Stimulated activated CD4-positive, alpha-beta T cell treated with anti-CD3 and anti-CD28 coated beads, Interleukin-4, amount 100 ng/mL, for 4 hours (primary cell): ENCODE data around the gene MAPK4.
"Not testable (repeated sequence)": the region's sequence is repeated elsewhere in the genome, so short reads cannot be mapped to it uniquely, and the experiment has no call there.

Experiments
- DNase-seq, 2 experiments: peaks; one replicate each; pipeline ENCODE4 v3.0.0-alpha.2; 2020

The MAPK4 gene

DNA sequence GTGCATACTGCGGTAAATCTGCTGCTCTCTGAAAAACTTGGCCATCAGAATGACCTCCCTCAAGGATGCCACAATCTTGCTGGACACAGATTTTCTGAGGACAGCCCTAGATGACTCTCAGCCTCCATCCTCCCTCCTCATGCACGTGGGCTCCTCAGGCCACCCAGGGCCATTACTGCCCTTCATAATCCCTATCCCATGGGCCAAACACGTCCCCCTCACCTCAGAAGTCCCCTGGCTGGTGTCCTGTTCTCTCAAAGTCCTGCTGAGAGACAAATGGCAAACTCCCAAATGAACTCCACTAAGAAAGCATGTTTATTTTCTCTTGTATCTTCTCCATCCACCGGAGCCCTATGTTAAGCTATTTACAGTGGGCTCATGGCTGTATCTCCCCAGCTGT is 134.3 kb downstream of the MAPK4 start:
- DNase-seq = no peak

DNA sequence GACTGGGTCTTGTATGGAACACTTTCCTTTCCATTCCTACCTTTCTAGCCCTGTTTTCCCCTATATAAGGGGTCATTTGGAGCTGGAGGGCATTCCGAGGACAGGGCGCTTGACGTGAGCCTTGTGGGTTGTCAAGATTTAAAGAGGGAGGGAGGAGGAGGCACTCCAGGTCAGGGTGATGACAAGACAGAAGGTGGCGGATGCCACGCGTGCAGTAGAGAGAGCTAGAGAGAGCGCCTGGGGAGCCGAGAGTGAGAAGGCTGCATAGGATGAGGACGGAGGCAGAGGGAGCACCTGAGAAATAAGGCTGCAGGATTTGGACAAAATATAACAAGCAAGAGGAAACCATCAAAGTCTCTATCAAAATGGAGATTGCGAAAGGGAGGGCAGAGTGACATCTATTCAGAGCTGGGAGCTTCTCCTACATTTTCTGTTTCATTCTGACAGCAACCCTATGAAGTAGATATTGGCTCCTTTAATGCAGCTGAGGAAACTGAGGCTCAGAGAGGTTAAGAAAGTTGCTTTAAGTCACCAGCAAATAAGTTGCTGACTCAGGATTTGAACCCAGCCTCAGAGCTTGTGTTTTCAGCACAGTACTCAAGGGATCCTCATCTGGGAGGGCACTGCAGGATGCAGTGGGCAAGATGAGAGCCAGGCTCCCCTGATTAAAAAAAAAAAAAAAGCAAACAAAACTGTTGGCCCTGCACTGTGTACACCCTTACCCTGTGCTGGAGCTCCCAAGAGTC is 135.7 kb downstream of the MAPK4 start:
- no peak for DNase-seq

GRCh38 chr18:50696436-50696835 is 136.5 kb downstream of the MAPK4 start:
- DNase-seq = no peak

- no peak for DNase-seq
Observed at GRCh38 chr18:50696929-50697328, 137.0 kb downstream of the MAPK4 start.

DNA sequence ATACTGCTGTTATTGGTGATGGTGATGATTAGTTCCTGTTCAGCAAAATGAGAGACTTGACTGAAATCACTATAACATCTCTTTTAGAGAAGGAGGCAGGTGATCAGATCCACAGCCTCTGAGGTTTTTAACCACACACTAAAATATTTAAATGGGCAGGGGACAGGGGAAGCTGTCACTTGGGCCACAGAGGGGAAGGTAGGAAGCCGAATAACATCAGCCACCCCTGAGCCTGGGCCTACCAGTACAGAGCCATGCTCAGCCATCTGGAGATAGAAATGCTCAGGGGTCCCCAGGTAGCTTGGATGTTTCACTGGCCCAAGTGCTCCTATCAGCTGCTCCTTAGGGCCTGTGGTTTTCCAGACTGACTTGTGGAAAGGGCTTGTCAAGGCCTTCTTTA is 137.6 kb downstream of the MAPK4 start:
- no peak for DNase-seq

- DNase-seq = no peak
Observed at GRCh38 chr18:50700245-50701165, 140.6 kb downstream of the MAPK4 start.

GRCh38 chr18:50704357-50704940 is 144.6 kb downstream of the MAPK4 start:
- DNase-seq = no peak

DNA sequence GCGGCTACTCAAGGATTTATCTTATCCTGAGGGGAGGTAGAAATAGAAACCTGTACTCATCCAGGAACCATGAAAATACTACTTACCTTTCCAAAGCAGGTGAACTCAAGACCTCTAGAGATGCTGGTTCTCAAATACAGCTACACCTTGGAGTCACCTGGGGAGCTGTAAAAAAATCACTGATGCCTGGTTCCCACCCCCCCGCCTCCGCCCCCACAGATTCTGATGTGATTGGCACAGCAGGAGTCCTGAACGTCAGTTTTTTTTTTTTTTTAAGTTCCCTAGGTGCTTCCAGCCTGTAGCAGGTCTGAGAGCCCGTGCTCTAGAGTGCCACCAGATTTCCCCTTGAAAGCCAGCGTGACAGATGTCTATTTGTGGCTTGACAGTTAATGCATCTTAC is 146.3 kb downstream of the MAPK4 start:
- DNase-seq = no peak

DNA sequence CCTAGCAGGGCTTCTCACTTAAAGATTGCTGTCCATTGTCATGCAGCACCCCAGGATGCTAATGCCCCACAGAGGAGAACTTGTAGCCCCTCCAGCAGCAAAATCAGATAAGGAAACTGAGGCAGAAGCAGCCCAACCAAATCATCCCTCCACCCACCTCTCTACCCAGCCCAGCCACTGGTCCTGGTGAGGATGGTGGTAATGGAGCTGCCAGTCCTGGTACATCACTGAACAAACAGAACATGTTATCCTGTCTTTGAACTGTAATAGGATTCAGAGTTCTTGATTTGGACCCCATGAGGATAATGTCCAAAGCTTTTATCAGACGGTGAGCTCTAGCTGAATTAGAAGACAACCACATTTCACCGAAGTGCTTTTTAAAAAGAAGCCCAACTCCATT is 146.8 kb downstream of the MAPK4 start:
- DNase-seq = no peak

- not testable (repeated sequence) for DNase-seq
Observed at GRCh38 chr18:50707297-50707696, 147.4 kb downstream of the MAPK4 start.

- no peak for DNase-seq
Observed at GRCh38 chr18:50707855-50708469, 148.1 kb downstream of the MAPK4 start.

- DNase-seq = no peak
Observed at GRCh38 chr18:50709193-50709592, 149.3 kb downstream of the MAPK4 start.

GRCh38 chr18:50711386-50711785 is 151.5 kb downstream of the MAPK4 start:
- no peak for DNase-seq

- DNase-seq = no peak
Observed at GRCh38 chr18:50715919-50716318, 156.0 kb downstream of the MAPK4 start.

GRCh38 chr18:50716902-50717301 is 157.0 kb downstream of the MAPK4 start:
- DNase-seq = no peak

DNA sequence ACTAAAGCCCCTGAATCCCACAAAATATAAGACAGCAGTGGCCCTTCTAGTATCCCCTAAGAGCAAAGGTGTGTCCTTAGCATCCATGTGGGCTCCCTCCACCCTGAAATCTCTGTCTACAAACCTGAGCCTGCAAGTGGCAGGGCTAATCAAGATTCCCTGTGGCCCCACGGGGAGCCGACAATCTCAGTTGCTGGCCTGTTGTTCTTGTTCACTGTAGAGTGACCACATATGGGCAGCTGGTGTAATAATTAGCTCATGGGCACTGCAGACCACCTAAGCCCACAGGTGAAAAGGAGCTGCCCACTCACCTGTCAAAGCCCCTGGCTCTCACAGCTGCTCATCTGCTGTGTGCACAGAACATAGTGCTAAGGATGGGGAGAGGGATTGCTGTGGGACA is 157.7 kb downstream of the MAPK4 start:
- DNase-seq = no peak

DNA sequence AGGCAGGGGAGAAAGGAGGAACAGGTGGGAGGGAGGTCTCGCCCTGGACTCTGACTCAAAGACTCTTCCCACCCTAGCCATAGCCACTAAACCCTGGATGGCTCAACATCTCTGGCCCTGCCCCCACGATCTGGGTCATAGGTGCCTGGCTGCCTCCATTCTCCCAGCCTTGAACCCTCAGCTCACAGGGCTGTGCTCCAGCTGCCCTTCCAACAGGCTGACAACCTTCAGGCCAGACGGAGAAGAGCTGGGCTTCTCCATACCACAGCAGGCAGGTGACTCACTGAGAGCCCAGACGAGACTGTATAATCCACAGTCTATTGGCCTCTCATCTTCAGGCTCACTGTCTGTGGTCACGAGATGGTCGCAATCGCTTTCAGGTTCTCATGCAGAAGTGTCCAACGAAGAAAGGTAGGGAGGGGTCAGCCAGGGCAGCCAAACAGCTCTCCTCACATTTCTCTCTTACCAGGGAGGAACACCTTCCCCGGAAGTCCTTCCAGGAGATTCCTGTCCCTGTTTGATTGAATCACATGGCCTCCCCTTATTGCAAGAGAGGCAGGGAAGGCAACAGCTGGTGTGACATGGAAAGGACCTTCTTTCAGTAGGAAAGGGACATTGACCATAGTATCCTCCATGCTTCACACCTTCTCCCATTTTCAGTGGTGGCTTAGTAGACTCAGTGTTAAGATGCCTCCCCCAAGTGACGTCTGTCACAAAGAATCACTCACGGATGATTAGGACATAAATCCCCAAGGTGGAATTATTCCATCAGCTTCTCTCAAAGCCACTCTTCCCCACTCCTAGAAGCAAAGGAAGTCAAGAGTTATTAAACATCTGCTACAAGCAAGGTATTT is 159.8 kb downstream of the MAPK4 start:
- DNase-seq = no peak

GRCh38 chr18:50720325-50720674 is 160.4 kb downstream of the MAPK4 start:
- no peak for DNase-seq

- no peak for DNase-seq
Observed at GRCh38 chr18:50721006-50721405, 161.1 kb downstream of the MAPK4 start.

- DNase-seq = no peak
Observed at GRCh38 chr18:50721451-50722120, 161.7 kb downstream of the MAPK4 start.

DNA sequence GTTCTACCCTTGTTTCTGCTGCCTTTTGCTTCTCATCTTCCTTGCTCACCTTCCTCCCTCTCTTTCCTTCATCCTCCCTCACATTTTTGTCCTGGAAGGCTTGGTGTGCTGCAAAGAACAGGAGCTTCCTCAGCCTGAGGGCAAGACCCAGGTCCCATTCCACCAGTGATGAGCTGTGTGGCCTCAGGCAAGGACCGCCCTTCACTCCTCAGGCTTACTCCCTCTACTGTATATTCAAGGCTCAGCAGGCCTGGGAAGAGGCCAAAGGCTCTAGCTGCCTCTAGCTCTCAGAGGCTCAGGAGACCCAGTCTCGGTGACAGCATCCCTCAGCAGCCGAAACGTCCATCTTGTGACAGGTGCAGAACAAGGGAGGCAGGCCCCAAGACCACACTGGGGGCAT is 162.4 kb downstream of the MAPK4 start:
- no peak for DNase-seq

- DNase-seq = no peak
Observed at GRCh38 chr18:50724751-50725151, 164.9 kb downstream of the MAPK4 start.
